Measurements from ENCODE around the gene TK2. TPM values are rescaled to one million over a fixed set of nuclear protein-coding genes. Genes with fewer than 3 reads are reported as not detected.
"Not testable (repeated sequence)": the region's sequence is repeated elsewhere in the genome, so short reads cannot be mapped to it uniquely, and the experiment has no call there.

TK2 gene
- total RNA-seq: 25.8 and 38.4 TPM in 2 replicates

DNA sequence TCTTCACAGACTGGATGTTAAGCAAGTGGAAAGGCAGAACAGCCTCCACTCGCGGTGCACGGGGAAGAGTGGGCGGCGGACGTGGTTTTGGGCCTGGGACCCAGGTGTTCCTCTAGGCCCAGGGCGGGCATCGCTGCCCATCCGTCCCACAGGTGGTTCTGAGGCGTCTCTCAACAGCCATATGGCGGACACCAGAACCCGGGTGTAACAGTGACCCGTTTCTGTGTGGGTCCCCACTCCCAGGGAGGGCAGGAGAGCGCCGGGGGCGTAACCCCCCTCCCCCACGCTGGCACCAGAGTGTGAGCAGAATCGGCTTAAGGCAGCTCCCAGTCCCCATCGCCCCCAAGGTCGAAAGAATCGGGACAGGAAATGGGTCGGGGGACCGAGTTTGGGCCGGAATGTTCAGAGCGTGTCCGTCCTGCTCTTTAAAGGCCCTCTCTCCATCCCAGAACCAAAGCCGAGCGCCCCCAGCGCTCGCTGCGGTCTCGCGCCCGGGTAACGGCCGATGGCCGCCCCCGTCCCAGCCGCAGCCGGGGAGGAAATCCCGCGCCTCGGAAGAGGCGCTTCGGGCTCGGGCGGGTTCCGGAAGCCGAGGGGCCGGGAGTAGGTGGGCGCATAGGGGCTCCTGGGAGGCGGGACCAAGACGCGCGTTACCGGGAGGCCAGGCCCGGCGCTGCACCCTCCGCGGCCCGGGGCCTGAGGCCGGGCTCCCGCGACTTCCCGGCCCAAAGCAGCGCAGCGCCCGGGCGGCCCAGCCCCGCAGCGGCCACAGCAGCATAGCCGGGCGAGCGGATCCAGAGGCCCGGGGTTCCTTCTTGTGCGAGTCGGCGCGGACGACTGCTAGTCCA, at the start of gene TK2:
Gene TK2 (minus strand): TSS at position 839 of the 848 bp plus-strand sequence. CDS start 61 bp downstream, at position 778.
- no peak for DNase-seq (ENCODE audit: low read depth, low spot score)

DNA sequence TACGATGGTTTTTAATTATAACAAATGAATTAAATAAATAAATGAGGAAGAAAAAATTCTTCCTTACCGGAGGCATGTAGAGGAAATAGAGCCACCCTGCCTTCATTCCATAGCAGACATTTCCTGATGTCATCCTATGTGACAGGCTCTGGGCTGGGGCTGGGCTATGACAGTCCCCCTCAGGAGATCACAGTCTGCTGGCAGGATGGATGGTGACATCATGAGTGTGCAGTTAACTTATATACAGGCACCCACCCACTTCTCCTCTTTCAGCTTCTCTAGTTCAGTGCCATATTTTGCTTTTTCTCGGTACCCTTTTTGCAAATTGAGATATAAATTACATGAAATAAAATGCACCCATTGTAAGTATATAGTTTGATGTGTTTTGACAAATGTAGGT, 48.2 kb upstream of the TK2 start:
- DNase-seq (ENCODE audit: low read depth, low spot score): no peak

- no peak for DNase-seq (ENCODE audit: low read depth, low spot score)
Observed at GRCh38 chr16:66596986-66597848, 47.3 kb upstream of the TK2 start.

- DNase-seq (ENCODE audit: low read depth, low spot score): not testable (repeated sequence)
Observed at GRCh38 chr16:66596559-66596958, 46.6 kb upstream of the TK2 start.

GRCh38 chr16:66594739-66595138, 44.8 kb upstream of the TK2 start:
- DNase-seq (ENCODE audit: low read depth, low spot score): no peak

- no peak for DNase-seq (ENCODE audit: low read depth, low spot score)
Observed at GRCh38 chr16:66592814-66593213, 42.9 kb upstream of the TK2 start.

GRCh38 chr16:66592241-66592640, 42.3 kb upstream of the TK2 start:
- no peak for DNase-seq (ENCODE audit: low read depth, low spot score)

GRCh38 chr16:66591018-66591417, 41.1 kb upstream of the TK2 start:
- no peak for DNase-seq (ENCODE audit: low read depth, low spot score)

DNA sequence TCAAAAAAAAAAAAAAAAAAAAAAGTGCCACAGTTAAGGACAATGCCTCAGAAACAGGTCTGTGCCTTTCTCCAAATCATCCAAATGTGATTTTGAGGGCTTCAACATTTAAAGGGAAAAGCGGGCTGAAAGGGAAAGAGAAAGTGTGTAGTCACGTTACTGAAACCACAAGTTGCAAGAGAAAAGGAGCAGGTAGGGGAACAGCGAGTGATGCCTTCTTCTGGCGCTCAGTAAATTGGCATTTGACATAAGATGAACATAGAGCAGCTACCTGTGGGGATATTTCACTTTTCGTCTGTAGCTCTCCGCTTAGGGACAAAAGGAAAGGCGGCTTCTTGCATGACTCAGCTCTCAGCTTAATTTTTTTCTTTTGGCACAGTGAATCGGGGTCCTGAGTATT, 40.4 kb upstream of the TK2 start:
- no peak for DNase-seq (ENCODE audit: low read depth, low spot score)

DNA sequence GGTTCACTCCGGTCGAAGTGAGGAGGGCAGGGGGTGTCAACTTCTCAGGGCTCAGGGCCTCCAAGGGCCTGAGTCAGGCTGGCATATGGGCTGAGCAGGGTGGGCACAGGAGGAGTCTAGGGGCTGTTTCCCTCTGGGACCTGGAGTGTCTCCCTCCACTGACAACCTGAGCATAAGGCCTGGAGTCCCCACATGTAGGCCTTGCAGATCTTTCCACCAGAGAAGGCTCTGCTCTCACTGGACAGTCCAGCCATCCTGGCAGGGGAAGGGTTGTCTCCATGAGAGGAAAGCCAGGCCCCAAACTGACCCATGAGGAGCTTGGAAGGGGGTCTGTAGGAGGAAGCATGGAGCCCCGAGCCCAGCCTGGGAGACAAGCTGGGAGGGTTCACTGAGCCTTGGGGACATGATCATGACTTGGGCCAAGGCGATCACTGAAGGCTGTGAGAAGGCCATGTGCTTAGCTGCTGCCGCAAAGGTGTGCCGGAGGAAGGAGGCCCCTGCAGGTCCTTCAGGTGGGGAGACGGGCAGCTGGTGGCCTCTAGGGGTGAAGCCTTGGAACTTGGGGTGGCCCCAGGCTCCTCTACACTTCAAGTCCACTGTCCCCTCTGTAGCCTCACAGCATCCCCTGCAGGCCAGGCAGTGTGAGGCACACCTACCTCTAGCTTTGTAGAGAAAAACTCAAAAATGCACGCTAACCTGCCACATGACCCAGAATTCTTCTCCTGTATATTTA, 39.2 kb upstream of the TK2 start:
- DNase-seq (ENCODE audit: low read depth, low spot score): no peak

DNA sequence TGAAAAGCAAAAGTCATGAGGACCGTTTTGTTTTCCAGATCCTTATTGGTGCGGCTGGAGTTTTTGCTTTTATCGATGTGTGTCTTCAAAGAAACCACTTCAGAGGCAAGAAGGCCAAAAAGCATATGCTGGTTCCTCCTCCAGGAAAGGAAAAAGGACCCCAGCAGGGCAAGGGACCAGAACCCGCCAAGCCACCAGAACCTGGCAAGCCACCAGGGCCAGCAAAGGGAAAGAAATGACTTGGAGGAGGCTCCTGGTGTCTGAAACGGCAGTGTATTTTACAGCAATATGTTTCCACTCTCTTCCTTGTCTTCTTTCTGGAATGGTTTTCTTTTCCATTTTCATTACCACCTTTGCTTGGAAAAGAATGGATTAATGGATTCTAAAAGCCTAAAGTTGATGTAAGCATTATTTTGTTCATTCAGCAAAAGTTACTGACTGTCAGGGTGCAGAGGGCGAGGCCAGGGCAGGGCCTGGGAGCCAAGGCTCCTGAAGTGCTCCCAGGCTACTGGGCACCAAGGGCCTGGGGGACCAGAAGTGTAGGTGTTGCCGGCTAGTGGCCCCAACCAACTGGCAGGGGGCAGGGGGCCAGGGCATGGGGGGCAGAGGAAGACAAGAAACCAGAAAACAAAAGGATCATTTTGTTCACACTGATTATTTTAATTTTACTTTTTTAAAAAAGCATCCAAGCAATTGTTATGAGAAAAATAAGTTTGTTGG, 38.1 kb upstream of the TK2 start:
- DNase-seq (ENCODE audit: low read depth, low spot score): no peak

- no peak for DNase-seq (ENCODE audit: low read depth, low spot score)
Observed at GRCh38 chr16:66585481-66586239, 35.7 kb upstream of the TK2 start.

DNA sequence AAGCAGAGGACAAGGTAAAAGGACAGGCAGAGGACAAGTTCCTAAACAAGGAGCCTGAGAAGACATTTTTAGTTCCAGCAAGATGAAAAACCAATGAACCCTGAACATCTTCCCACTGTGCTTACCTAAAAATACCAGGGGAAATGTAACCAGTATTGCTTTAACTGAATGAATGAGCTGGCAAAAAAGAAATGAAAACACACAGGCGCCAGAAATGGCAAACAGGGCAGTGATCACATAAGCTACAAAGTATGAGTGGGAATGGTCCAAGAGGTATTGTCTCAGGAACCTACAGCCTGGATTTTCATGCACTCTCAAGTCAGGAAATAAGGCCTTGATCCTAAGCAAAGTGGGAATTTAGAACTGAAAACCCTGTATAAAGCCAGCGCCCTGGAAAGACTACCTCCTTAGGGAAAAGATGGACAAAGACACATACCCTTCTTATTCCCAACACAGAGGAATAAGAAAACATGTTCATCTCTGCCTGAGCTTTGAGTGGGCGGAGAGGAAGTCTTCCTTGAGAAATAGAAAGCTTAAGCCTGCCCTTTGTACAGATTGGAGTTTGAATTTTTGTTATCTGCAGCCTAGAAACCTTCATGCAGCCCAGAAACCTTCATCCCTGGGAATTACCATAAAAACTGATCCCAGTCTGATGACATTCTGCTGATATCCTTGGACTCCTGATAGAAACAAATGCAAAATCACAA, 31.5 kb upstream of the TK2 start:
- no peak for DNase-seq (ENCODE audit: low read depth, low spot score)

DNA sequence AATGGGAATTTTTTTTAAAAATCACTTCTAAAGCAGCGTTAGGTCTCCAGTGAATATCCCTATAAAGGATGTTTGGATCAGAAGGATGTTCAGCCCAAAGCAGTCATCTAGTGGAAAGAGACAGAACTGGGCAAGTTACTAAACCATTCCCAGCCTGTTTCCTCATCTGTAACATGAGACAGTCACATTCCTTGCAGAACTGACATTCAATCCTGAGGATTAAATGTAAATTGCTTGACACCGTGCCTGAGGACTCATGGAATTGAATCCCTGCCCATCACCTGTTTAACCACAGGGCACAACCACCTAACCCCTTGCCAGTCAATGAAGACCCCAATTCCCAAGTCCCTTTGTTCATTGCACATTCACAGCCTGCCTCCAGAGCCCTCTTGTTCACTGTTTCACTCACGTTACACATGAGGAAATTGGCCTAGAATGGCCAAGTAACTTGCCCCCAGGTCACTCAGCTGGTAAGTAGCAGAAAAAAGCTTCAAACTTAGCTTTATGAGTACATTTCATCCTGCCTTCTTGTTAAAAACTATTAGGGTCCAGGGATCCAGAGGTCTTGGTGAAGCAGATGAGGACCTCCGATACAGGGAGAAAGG, 30.8 kb upstream of the TK2 start:
- DNase-seq (ENCODE audit: low read depth, low spot score): no peak

- DNase-seq (ENCODE audit: low read depth, low spot score): no peak
Observed at GRCh38 chr16:66578651-66579531, 29.0 kb upstream of the TK2 start, which contains the start of gene CMTM2. Gene CMTM2 (plus strand): TSS chr16:66579463. CDS start chr16:66579608, 145 bp downstream.

DNA sequence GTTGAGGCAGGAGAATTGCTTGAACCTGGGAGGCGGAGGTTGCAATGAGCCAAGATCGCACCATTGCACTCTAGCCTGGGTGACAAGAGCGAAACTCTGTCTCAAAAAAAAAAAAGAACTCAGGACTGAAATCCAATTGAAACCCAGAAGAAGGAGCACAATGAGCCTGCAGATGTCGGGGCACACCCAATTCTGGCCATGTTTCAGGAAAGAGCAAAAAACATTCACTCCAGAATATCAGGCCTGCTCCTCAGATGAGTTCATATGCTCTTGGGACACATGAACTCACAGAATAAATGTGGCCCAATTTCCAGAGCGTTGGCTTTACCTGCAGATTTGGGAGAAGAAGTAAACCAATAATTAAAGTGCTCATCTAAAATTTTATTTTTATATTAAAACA, 26.4 kb upstream of the TK2 start:
- DNase-seq (ENCODE audit: low read depth, low spot score): no peak

- no peak for DNase-seq (ENCODE audit: low read depth, low spot score)
Observed at GRCh38 chr16:66575060-66575459, 25.1 kb upstream of the TK2 start.

DNA sequence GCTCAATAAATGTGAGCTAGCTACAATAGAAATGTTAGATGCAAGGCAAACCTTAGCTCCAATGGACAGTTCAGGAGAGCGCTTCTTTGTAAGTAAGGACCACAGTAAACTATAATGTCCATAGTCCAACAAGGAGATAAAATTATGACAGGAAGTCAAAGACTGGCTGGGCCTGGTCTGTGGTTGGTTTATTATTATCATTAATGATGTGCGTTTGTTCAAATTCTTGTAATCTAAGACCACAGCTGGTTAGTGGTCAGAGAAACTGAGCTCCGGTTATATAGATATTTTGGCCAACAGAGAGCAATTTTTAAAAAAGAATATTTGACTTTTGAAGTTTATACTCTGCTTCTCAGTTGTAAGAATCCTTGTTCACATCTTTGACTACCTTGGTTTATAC, 24.6 kb upstream of the TK2 start:
- DNase-seq (ENCODE audit: low read depth, low spot score): no peak

Data from pulmonary artery endothelial cell (primary cell).